ENCODE results near the gene GTF2H4.

GRCh38 chr6:30861257-30862048 is 46.6 kb upstream of the GTF2H4 start:
- TF ChIP-seq ZNF274 (IDR thresholded peaks at IDR 0.05; ENCODE audit: low read depth, low read length) (no peak), YY1 (IDR thresholded peaks at IDR 0.05; ENCODE audit: insufficient read depth, insufficient read length) (no peak), SUZ12 (IDR thresholded peaks at IDR 0.05; ENCODE audit: extremely low read depth, insufficient read depth, insufficient read length) (no peak)
